ENCODE results near the gene CDK9. TPM values are rescaled to one million over a fixed set of nuclear protein-coding genes. Genes with fewer than 3 reads are reported as not detected.

CDK9 gene
- polyA plus RNA-seq, 1 experiment: 45.9 TPM

DNA sequence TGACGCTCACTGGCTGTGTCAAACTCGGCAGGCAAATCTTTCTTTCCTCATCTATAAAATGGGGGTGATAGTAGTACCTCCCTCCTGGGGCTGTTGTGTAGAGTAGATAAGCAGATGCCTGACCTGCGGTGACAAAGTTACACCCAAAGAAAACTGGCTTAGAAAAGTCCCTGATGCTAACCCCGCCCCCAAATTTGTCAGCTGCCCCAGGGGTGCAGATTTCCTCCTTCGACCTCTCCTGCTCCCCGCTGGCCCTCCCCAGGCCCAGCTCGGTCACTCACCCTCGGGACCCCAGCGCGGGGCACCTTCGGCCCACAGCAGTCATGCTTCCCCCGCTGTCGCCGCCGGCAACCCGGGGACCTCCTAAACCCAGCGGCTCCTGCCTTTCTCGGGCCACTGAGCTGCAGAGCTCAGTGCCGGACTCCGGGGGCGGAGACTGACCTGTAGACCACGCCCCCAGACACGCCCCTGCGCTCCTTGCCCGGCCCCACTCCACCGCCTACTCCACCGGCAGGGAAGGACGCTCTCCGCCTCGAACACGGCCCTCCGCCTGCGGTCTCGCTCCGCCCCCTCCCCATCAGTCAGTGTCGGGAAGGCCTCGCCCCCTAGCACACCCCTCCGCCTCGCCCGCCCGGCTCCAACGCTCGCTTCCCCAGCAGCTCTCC, 14.8 kb upstream of the CDK9 start:
- TF ChIP-seq, protein P1, sequence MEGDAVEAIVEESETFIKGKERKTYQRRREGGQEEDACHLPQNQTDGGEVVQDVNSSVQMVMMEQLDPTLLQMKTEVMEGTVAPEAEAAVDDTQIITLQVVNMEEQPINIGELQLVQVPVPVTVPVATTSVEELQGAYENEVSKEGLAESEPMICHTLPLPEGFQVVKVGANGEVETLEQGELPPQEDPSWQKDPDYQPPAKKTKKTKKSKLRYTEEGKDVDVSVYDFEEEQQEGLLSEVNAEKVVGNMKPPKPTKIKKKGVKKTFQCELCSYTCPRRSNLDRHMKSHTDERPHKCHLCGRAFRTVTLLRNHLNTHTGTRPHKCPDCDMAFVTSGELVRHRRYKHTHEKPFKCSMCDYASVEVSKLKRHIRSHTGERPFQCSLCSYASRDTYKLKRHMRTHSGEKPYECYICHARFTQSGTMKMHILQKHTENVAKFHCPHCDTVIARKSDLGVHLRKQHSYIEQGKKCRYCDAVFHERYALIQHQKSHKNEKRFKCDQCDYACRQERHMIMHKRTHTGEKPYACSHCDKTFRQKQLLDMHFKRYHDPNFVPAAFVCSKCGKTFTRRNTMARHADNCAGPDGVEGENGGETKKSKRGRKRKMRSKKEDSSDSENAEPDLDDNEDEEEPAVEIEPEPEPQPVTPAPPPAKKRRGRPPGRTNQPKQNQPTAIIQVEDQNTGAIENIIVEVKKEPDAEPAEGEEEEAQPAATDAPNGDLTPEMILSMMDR (IDR thresholded peaks at IDR 0.05; ENCODE audit: low read depth, low read length): no peak
- ChIA-PET POLR2A (interaction anchor here (0.5 to 1.4 kb wide), 7 partner anchors 15 to 163 kb away, joined by 3 to 8 read pairs (median 4); partner anchors contain the start of genes CDK9 and FPGS), CTCF (interaction anchor here (1.2 to 5.3 kb wide), 3 partner anchors 13 to 150 kb away, joined by 3 to 24 read pairs (median 13); partner anchors contain the start of gene TOR2A)
- DNase-seq (ENCODE audit: low read depth, low spot score): peak; percentile 92
- H3K4me3 ChIP-seq (ENCODE audit: low read depth, low read length): peak overlapping the region; percentile 53
- H3K27me3 ChIP-seq (ENCODE audit: control insufficient read depth, insufficient read depth, low read length): no peaks in the 10 kb centered on the region
- no peak overlapping the region for H3K27ac ChIP-seq (ENCODE audit: low read depth, low read length)
- no peaks in the 10 kb centered on the region for H3K9me3 ChIP-seq (ENCODE audit: control insufficient read depth, insufficient read depth, low read length)

DNA sequence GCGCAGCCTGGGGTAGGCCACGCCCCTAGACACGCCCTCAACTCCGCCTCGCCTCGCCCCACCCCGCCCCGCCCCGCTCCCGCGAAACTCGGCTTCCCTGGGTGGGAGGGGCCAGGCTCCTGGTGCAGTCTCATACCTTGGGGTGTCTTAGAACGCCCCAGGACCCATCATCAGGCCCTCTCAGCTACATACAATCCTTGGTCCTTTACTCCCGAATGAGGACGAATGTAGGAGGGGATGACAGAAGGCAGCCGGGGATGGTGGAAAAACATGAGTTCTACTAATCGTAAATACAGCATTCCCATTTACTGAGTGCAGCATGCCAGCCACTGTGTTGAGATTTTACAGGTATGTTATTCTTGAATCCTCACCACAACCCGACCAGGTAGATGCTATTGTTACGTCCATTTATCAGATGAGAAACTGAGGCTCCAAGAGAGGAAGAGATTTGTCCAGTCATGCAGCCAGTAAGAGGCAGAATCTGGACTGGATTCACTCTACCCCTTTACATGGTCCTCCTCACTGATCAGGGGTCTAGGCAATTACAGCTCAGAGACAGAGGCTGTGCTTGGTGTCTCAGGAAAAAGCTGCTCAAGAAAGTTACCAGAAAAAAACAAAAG, 14.2 kb upstream of the CDK9 start:
- ChIA-PET POLR2A (interaction anchor here (0.5 to 1.4 kb wide), 9 partner anchors 14 to 317 kb away, joined by 3 to 8 read pairs (median 4); partner anchors contain the start of genes CDK9 and FPGS), CTCF (interaction anchor here (1.0 to 5.3 kb wide), 4 partner anchors 12 to 149 kb away, joined by 3 to 24 read pairs (median 8); partner anchors contain the start of genes CDK9 and TOR2A)
- no peak overlapping the region for H3K27ac ChIP-seq (ENCODE audit: low read depth, low read length)
- no peaks in the 10 kb centered on the region for H3K27me3 ChIP-seq (ENCODE audit: control insufficient read depth, insufficient read depth, low read length)
- H3K9me3 ChIP-seq (ENCODE audit: control insufficient read depth, insufficient read depth, low read length): no peaks in the 10 kb centered on the region
- TF ChIP-seq, protein P1 (IDR thresholded peaks at IDR 0.05; ENCODE audit: low read depth, low read length): no peak
- H3K4me3 ChIP-seq (ENCODE audit: low read depth, low read length): peak overlapping the region; percentile 53
- no peak for DNase-seq (ENCODE audit: low read depth, low spot score)

DNA sequence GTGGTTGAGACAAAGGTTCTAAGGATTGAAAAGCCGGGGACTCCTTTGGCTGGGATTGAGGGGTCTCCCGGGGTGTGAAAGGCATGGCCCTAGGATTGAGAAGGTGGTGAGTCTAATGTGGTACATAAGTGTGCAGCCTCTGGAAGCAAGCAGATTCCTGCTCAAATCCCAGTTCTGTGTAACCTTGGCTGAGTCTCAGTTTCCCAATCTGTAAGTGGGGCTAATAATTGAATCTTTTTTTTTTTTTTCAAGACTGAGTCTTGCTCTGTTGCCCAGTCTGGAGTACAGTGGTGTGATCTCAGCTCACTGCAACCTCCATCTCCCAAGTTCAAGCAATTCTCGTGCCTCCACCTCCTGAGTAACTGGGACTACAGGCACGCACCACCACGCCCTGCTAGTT, 13.2 kb upstream of the CDK9 start:
- no peaks in the 10 kb centered on the region for H3K27me3 ChIP-seq (ENCODE audit: control insufficient read depth, insufficient read depth, low read length)
- H3K9me3 ChIP-seq (ENCODE audit: control insufficient read depth, insufficient read depth, low read length): no peaks in the 10 kb centered on the region
- TF ChIP-seq, protein P1 (IDR thresholded peaks at IDR 0.05; ENCODE audit: low read depth, low read length): no peak
- H3K27ac ChIP-seq (ENCODE audit: low read depth, low read length): no peak overlapping the region
- CTCF ChIA-PET: interaction anchor here (1.0 to 3.3 kb wide), 3 partner anchors 11 to 38 kb away, joined by 4 to 13 read pairs (median 5); partner anchors contain the start of genes CDK9 and TOR2A
- no peak overlapping the region for H3K4me3 ChIP-seq (ENCODE audit: low read depth, low read length)
- DNase-seq (ENCODE audit: low read depth, low spot score): no peak
- POLR2A ChIA-PET: interaction anchor here (0.7 to 1.4 kb wide), 2 partner anchors 165 to 316 kb away, joined by 4 read pairs; no protein-coding TSS in a partner anchor

DNA sequence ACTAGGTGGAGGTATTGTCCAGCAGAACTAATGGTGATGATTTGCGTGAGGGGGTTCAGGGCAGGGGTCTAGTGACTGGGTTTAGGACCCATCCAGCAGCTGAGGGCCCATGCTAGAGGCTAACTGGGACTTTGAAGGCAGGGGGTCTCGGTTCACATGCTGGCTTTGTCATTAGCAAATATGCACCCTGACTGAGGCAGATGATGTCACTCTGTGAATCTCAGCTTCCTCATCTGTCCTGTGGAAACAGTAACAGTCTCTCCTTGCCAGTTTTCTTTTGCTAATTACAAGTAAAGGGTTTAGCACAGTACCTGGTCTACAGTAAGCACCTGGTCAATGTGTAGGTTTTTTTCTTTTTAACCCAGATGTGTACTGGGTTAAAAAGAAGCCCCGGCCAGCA, 12.6 kb upstream of the CDK9 start:
- CTCF ChIA-PET: interaction anchor here (1.4 to 3.3 kb wide), 2 partner anchors 11 to 39 kb away, joined by 5 to 13 read pairs; partner anchors contain the start of gene TOR2A
- POLR2A ChIA-PET: no interaction called here

More for the DNA sequence above, 12.6 kb upstream of the CDK9 start:
- Histone ChIP-seq H3K9me3 (ENCODE audit: control insufficient read depth, insufficient read depth, low read length) (no peaks in the 10 kb centered on the region), H3K4me3 (ENCODE audit: low read depth, low read length) (no peak overlapping the region), H3K27ac (ENCODE audit: low read depth, low read length) (no peak overlapping the region), H3K27me3 (ENCODE audit: control insufficient read depth, insufficient read depth, low read length) (no peaks in the 10 kb centered on the region)
- DNase-seq (ENCODE audit: low read depth, low spot score): no peak
- TF ChIP-seq, protein P1 (IDR thresholded peaks at IDR 0.05; ENCODE audit: low read depth, low read length): no peak

Measured in AG04450 (cell line).